ENCODE results near the gene DACH2. TPM values are rescaled to one million over a fixed set of nuclear protein-coding genes. Genes with fewer than 3 reads are reported as not detected.

DACH2 gene
- total RNA-seq, 2 donors from 2014 or later: not detected

GRCh38 chrX:86696951-86697350 is 548.7 kb downstream of the DACH2 start:
- no peaks in the 10 kb centered on the region for H3K27me3 ChIP-seq
- TF ChIP-seq CTCF (IDR thresholded peaks at IDR 0.05): no peak
- no peaks in the 10 kb centered on the region for H3K4me1 ChIP-seq
- H3K9me3 ChIP-seq: no peaks in the 10 kb centered on the region
- no peak for DNase-seq (ENCODE audit: low spot score)
- no peak overlapping the region for H3K4me3 ChIP-seq
- no peaks in the 10 kb centered on the region for H3K36me3 ChIP-seq
- no peak overlapping the region for H3K27ac ChIP-seq

GRCh38 chrX:86711531-86712180 is 563.4 kb downstream of the DACH2 start:
- Histone ChIP-seq H3K36me3 (no peaks in the 10 kb centered on the region), H3K27ac (no peak overlapping the region), H3K4me3 (no peak overlapping the region), H3K27me3 (no peaks in the 10 kb centered on the region), H3K4me1 (no peaks in the 10 kb centered on the region), H3K9me3 (no peaks in the 10 kb centered on the region)
- no peak for DNase-seq (ENCODE audit: low spot score)
- no peak for TF ChIP-seq CTCF (IDR thresholded peaks at IDR 0.05)

GRCh38 chrX:86714441-86714840 is 566.2 kb downstream of the DACH2 start:
- H3K9me3 ChIP-seq: no peaks in the 10 kb centered on the region
- no peak for DNase-seq (ENCODE audit: low spot score)
- no peak overlapping the region for H3K27ac ChIP-seq
- TF ChIP-seq CTCF (IDR thresholded peaks at IDR 0.05): no peak
- no peaks in the 10 kb centered on the region for H3K4me1 ChIP-seq
- no peaks in the 10 kb centered on the region for H3K27me3 ChIP-seq
- H3K36me3 ChIP-seq: no peaks in the 10 kb centered on the region
- no peak overlapping the region for H3K4me3 ChIP-seq

- H3K27me3 ChIP-seq: no peaks in the 10 kb centered on the region
- no peaks in the 10 kb centered on the region for H3K9me3 ChIP-seq
- no peak overlapping the region for H3K27ac ChIP-seq
- DNase-seq (ENCODE audit: low spot score): no peak
- H3K36me3 ChIP-seq: no peaks in the 10 kb centered on the region
- H3K4me3 ChIP-seq: no peak overlapping the region
- H3K4me1 ChIP-seq: no peaks in the 10 kb centered on the region
- no peak for TF ChIP-seq CTCF (IDR thresholded peaks at IDR 0.05)
Observed at GRCh38 chrX:86724277-86724676, 576.0 kb downstream of the DACH2 start.

- Histone ChIP-seq H3K4me1 (no peaks in the 10 kb centered on the region), H3K27ac (no peak overlapping the region), H3K4me3 (no peak overlapping the region), H3K27me3 (no peaks in the 10 kb centered on the region), H3K9me3 (no peaks in the 10 kb centered on the region), H3K36me3 (no peaks in the 10 kb centered on the region)
- no peak for DNase-seq (ENCODE audit: low spot score)
- no peak for TF ChIP-seq CTCF (IDR thresholded peaks at IDR 0.05)
Observed at GRCh38 chrX:86747091-86747490, 598.8 kb downstream of the DACH2 start.

GRCh38 chrX:86805241-86805640 is 657.0 kb downstream of the DACH2 start:
- DNase-seq (ENCODE audit: low spot score): no peak
- H3K27ac ChIP-seq: no peak overlapping the region
- H3K4me3 ChIP-seq: no peak overlapping the region
- no peaks in the 10 kb centered on the region for H3K27me3 ChIP-seq
- peaks cover 0 to 7% of the 10 kb centered on the region in 2 donors for H3K9me3 ChIP-seq
- no peaks in the 10 kb centered on the region for H3K36me3 ChIP-seq
- TF ChIP-seq CTCF (IDR thresholded peaks at IDR 0.05): no peak
- H3K4me1 ChIP-seq: no peaks in the 10 kb centered on the region
